OCI-LY1 (cell line): Measurements from ENCODE around the gene FMO2.

Experiments
- CTCF ChIP-seq: fragments of 200-600 bp; sonication (generic), shearing (Covaris generic); IDR thresholded peaks from 2 replicates; pipeline ENCODE4 v1.5.1; 2017; ENCODE audit warnings: mild to moderate bottlenecking, antibody characterized with exemption, low read length, moderate library complexity, mixed read lengths
- EZH2 ChIP-seq: fragments of 200-600 bp; sonication (generic), shearing (Covaris generic); IDR thresholded peaks from 2 replicates; pipeline ENCODE4 v1.8.0; 2017; ENCODE audit warnings: borderline replicate concordance, mixed run types, mild to moderate bottlenecking, antibody characterized with exemption, low read length, moderate library complexity, mixed read lengths

- TF ChIP-seq CTCF (no peak), EZH2 (no peak)
Observed at GRCh38 chr1:171212607-171213351, 27.7 kb downstream of the FMO2 start.
